ENCODE measurements around the gene HRK. TPM values are rescaled to one million over a fixed set of nuclear protein-coding genes. Genes with fewer than 3 reads are reported as not detected.

The HRK gene
- 1.3 to 1.7 TPM (median 1.6 TPM) in 5 replicates for total RNA-seq (2022; extraction: Qiagen RNA extraction)

DNA sequence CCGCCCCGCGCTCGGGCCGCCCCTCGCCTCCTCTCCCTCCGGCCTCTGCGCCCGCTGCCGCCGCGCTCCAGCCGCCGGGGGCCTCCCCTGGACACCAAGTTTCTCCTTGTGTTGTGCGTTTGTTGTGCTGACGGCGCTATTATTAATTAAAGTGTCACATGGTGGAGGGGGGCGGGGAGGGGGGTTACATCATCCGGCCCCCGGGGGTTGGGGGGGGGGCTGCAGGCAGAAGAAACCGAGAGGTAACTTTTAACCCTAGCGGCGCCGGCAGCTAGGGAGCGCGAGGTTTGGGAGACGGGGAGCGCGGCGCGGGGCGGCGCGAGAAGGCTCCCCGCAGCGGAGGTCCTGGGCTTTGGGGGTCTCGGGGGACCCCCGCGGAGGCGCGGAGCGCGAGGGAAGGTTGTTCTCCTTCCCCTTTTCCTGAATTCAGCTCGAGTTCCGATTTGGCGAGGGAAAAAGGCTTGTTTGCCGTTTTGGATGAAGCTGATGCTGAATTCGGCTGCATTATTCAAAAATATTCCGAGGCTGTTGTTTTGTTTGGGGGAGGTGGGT lies at the start of gene HRK:
Gene HRK, minus strand, starts transcription at position 117 of the 552 bp plus-strand sequence. CDS start 134 bp downstream, outside the sequence.

DNA sequence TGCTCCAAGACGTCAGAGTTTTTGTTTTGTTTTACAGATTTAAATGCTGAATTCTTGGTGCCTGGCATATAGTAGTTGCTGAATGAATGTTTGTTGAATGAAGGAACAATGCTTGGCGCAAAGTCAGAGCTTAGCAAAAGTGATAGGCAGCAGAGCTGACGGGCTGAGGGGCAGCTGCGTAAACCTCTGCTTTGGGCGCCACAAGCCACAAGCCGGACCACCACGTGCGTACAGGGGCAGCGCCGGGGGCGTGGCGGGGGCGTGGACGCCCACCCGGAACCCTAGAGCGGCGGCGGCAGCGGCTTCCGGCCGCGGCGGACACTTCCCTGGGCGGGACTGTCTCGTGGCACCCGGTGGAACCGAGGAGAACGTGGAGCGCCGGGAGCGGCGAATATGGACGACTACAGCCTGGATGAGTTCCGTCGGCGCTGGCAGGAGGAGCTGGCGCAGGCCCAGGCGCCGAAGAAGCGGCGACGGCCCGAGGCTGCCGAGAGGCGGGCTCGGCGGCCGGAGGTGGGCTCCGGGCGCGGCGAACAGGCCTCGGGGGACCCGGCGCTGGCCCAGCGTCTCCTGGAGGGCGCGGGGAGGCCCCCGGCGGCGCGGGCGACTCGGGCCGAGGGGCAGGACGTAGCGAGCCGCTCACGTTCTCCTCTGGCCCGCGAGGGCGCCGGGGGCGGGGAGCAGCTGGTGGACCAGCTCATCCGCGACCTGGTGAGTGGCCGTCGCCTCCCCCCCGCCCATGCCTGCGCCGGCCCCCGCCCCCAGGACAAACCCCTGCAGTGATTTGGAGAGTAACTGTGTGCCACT lies 29.6 kb upstream of the HRK start, which contains the start of gene FBXW8:
Gene FBXW8, plus strand, starts transcription at position 306 of the 807 bp plus-strand sequence. Its CDS starts 88 bp downstream, at position 394.

Other genes starting within 250 kb of the HRK start
- gene SPRING1, start 143.4 kb downstream of the HRK start, total RNA-seq (2022; extraction: Qiagen RNA extraction): 19.6 to 26.0 TPM (median 24.7 TPM) in 5 replicates
- 1.9 to 3.5 TPM (median 2.5 TPM) in 5 replicates for gene RNFT2, start 143.1 kb downstream of the HRK start, total RNA-seq (2022; extraction: Qiagen RNA extraction)
- 5.2 to 6.7 TPM (median 6.4 TPM) in 5 replicates for gene FBXW8, start 29.5 kb upstream of the HRK start, total RNA-seq (2022; extraction: Qiagen RNA extraction)
- 96.8 to 151 TPM (median 135 TPM) in 5 replicates for gene TESC, start 218.0 kb upstream of the HRK start, total RNA-seq (2022; extraction: Qiagen RNA extraction)

All from A549 treated with Hydrocortisone at 1 μM for 4 hours (cell line).